ENCODE data around the gene C9orf85.

C9orf85 gene

GRCh38 chr9:71879644-71880174 lies 31.7 kb upstream of the C9orf85 start:
- DNase-seq (ENCODE audit: extremely low read depth, low read depth): no peak
- no peak for TF ChIP-seq CTCF (IDR thresholded peaks at IDR 0.05; ENCODE audit: low read depth, low read length)

DNA sequence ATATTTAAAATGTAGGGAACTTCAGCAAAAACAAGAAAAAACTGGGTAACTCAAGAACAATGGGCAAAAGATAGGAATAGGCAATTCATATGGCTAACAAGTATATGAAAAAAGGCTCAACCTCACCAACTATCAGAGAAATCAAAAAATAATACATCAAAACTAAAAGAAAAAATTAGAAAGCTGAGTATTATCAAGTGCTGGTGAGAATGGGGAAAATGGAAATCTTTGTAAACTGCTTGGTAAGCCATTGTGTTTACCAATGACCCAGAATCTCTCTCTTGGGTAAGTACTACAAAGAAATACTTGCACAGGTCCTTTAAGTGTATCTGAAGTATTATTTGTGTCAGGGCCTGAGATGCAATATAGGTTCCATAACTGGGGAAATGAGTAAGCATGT lies 27.4 kb upstream of the C9orf85 start:
- DNase-seq (ENCODE audit: extremely low read depth, low read depth): no peak
- no peak for TF ChIP-seq CTCF (IDR thresholded peaks at IDR 0.05; ENCODE audit: low read depth, low read length)

GRCh38 chr9:71885467-71885866 lies 26.0 kb upstream of the C9orf85 start:
- no peak for TF ChIP-seq CTCF (IDR thresholded peaks at IDR 0.05; ENCODE audit: low read depth, low read length)
- no peak for DNase-seq (ENCODE audit: extremely low read depth, low read depth)

- no peak for TF ChIP-seq CTCF (IDR thresholded peaks at IDR 0.05; ENCODE audit: low read depth, low read length)
- DNase-seq (ENCODE audit: extremely low read depth, low read depth): no peak
Observed at GRCh38 chr9:71886015-71886414, 25.4 kb upstream of the C9orf85 start.

- DNase-seq (ENCODE audit: extremely low read depth, low read depth): no peak
Observed at GRCh38 chr9:71886541-71886940, 24.9 kb upstream of the C9orf85 start.

DNA sequence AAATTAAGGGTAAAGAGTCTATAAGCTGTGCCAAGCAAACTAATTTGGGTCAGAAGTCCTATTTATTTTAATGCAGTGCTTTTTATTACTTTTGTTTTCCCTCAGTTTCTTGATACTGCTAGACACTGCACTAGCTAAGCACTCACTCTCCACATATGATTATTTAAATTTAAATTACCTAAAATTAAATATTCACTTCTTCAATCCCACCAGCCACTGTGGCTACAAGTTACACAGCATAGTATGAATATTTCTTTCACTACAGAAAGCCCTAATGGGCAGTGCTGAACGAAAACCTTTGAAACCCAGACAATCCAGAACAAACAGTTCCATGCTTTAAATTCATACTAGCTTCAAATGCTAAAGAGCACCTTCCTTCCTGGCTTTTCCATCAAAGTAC lies 24.1 kb upstream of the C9orf85 start:
- DNase-seq (ENCODE audit: extremely low read depth, low read depth): no peak
- no peak for TF ChIP-seq CTCF (IDR thresholded peaks at IDR 0.05; ENCODE audit: low read depth, low read length)

More at GRCh38 chr9:71886541-71886940, 24.9 kb upstream of the C9orf85 start:
- TF ChIP-seq CTCF (IDR thresholded peaks at IDR 0.05; ENCODE audit: low read depth, low read length): no peak

GRCh38 chr9:71890042-71890679 lies 21.3 kb upstream of the C9orf85 start:
- DNase-seq (ENCODE audit: extremely low read depth, low read depth): no peak
- no peak for TF ChIP-seq CTCF (IDR thresholded peaks at IDR 0.05; ENCODE audit: low read depth, low read length)
